HL-60 (cell line): Measurements from ENCODE around the gene TSPOAP1.

Experiments used
- DNase-seq, 2 experiments: peaks; one replicate each; pipeline ENCODE4 v3.0.0-alpha.2; 2010 to 2020; ENCODE audit warnings: low read depth in 1 of 2, low spot score in 1 of 2
- H3K27ac ChIP-seq: fragments of 250-450 bp; sonication (Bioruptor Pico); replicated peaks from 2 replicates; pipeline ENCODE4 v1.5.1; 2020; ENCODE audit warnings: mild to moderate bottlenecking, moderate library complexity
- H3K27me3 ChIP-seq: fragments of 250-450 bp; sonication (Bioruptor Pico); 2 replicates; pipeline ENCODE4 v1.5.1; 2021; ENCODE audit warnings: mild to moderate bottlenecking, moderate library complexity; ENCODE audit not compliant: insufficient read depth, poor library complexity, severe bottlenecking
- H3K4me3 ChIP-seq: replicated peaks from 2 replicates; pipeline ENCODE4 v1.5.1; 2011; ENCODE audit warnings: mild to moderate bottlenecking, control low read depth, low read length; ENCODE audit not compliant: insufficient read depth
- GABPA ChIP-seq: IDR thresholded peaks from 2 replicates; pipeline ENCODE4 v1.6.1; 2012; ENCODE audit warnings: low read depth
- POLR2AphosphoS5 ChIP-seq: IDR thresholded peaks from 2 replicates; pipeline ENCODE4 v1.6.1; 2012; ENCODE audit warnings: low read depth
- REST ChIP-seq: IDR thresholded peaks from 2 replicates; pipeline ENCODE4 v1.6.1; 2012; ENCODE audit warnings: low read depth; ENCODE audit not compliant: insufficient replicate concordance
- SPI1 ChIP-seq: IDR thresholded peaks from 2 replicates; pipeline ENCODE4 v1.6.1; 2012; ENCODE audit warnings: low read depth, mild to moderate bottlenecking, borderline replicate concordance
- TF ChIP-seq, protein P1 (sequence below): IDR thresholded peaks from one replicate; pipeline ENCODE4 v1.5.1; 2011; ENCODE audit warnings: low read length, control low read depth, inconsistent platforms; ENCODE audit not compliant: insufficient read depth

The TSPOAP1 gene

DNA sequence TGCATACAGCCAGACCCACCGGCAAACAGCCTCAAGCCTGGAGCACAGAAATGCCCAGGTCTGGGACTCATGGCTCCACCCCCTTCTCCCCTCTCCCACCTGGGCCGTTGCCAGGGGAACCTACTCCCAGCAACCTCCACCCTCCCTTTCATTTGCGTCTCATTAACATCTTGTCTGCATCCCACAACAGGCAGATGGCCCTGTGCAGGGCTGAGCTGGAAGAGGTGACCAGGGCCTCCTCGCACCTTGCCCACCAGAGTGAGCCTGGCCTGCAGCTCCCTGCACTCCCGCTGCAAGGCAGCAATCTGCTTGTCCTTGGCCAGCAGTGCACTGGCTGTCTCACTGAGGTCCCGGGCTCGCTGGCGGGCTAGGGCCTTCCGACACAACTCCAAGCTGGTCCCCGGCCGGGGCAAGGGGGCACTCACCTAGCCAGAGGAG, 3.3 kb downstream of the TSPOAP1 start:
- Histone ChIP-seq H3K27me3 (no peaks in the 10 kb centered on the region), H3K4me3 (no peak overlapping the region), H3K27ac (peak overlapping the region; percentile 100)
- DNase-seq: no peak
- TF ChIP-seq REST (no peak), SPI1 (no peak), GABPA (no peak), POLR2AphosphoS5 (no peak)
- TF ChIP-seq, protein P1, sequence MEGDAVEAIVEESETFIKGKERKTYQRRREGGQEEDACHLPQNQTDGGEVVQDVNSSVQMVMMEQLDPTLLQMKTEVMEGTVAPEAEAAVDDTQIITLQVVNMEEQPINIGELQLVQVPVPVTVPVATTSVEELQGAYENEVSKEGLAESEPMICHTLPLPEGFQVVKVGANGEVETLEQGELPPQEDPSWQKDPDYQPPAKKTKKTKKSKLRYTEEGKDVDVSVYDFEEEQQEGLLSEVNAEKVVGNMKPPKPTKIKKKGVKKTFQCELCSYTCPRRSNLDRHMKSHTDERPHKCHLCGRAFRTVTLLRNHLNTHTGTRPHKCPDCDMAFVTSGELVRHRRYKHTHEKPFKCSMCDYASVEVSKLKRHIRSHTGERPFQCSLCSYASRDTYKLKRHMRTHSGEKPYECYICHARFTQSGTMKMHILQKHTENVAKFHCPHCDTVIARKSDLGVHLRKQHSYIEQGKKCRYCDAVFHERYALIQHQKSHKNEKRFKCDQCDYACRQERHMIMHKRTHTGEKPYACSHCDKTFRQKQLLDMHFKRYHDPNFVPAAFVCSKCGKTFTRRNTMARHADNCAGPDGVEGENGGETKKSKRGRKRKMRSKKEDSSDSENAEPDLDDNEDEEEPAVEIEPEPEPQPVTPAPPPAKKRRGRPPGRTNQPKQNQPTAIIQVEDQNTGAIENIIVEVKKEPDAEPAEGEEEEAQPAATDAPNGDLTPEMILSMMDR: no peak

DNA sequence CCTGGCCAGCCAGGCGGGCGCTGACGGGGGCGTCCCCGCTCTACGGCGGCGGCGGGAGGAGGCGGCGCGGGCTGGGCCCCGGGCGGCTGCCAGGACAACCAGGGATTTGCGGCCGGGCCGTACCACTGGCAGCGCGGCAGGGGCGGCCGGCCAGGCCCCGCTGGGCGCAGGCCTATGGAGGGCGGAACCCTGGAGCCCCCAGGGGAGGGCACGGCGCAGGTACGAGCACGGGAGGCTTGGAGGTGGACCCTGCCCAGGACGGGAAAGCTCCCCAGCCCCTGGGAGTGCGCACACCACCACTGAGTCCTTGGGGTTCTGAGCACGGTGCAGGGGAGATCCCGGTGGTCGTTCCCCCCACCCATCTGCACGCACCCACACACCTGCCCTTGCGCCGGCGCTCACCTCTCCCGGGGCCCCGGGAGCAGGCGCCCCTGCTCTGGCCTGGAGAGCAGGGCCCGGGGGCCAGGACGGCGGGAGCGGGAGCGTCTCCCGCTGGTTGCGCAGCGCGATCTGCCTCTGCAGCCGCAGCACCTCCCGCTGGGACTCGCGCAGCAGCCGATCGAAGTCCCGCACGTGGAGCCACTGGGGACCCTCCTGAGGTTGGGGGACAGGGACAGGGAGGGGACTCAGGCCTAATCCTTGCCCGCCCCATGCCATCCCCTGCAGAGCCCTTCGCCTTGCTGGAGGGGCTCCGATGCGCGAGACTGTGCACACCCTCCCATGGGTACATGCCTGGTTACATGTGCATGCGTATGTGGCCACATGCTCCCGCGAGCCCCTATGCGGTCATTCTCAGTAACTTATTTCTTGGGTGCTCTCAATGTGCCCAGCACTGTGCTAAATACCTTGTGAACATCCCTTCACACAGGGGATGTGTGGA, 3.9 kb downstream of the TSPOAP1 start:
- Histone ChIP-seq H3K4me3 (0 out of 2 replicates have a peak overlapping the region, but pooled peaks have one; percentile 1), H3K27me3 (no peaks in the 10 kb centered on the region), H3K27ac (peak overlapping the region; percentile 100)
- TF ChIP-seq REST (no peak), GABPA (no peak), POLR2AphosphoS5 (peak; percentile 2; the same call in 1 of the 2 replicates), SPI1 (no peak)
- TF ChIP-seq, protein P1: no peak
- DNase-seq: no peak

- DNase-seq: no peak
- TF ChIP-seq, protein P1: no peak
- no peak for TF ChIP-seq GABPA
- Histone ChIP-seq H3K4me3 (no peak overlapping the region), H3K27me3 (no peaks in the 10 kb centered on the region), H3K27ac (no peak overlapping the region)
Measured at GRCh38 chr17:58324056-58324408, 4.6 kb downstream of the TSPOAP1 start.
